Epithelial cell of esophagus (primary cell): ENCODE measurements around the gene RNF138.
"Not testable (repeated sequence)": the region's sequence is repeated elsewhere in the genome, so short reads cannot be mapped to it uniquely, and the experiment has no call there.

Experiments
- DNase-seq: peaks from one replicate; pipeline ENCODE4 v3.0.0; 2010; ENCODE audit warnings: low read depth
- H3K4me3 ChIP-seq: 2 replicates; pipeline ENCODE4 v1.5.1; 2011; ENCODE audit warnings: mild to moderate bottlenecking, low read length, control low read depth
- TF ChIP-seq, protein P1 (sequence below): IDR thresholded peaks from 2 replicates; pipeline ENCODE4 v1.5.1; 2011; ENCODE audit warnings: low read depth, mild to moderate bottlenecking, low read length, control low read depth, inconsistent platforms; ENCODE audit not compliant: insufficient read depth; ENCODE audit errors: missing control alignments

Gene RNF138

DNA sequence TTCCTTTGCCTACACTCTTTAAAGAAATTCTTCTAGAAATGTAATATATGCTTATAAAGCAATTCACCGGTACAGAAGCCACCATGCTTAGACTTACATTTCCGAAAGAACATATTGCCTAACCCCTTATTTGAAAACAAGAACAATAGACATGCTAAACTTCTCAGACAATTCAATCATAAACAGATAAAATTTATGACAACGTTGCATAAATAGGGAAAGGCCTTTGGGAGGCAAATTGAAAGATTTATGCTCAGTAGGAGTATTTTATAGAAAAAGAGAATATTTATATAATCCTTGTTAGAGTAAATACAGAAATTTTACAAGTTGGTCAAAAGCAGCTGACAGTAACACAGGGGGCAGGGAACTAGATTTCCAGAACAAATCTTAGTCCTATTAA lies 82.0 kb downstream of the RNF138 start:
- DNase-seq, result no peak
- H3K4me3 ChIP-seq, result no peak overlapping the region
- TF ChIP-seq, protein P1, sequence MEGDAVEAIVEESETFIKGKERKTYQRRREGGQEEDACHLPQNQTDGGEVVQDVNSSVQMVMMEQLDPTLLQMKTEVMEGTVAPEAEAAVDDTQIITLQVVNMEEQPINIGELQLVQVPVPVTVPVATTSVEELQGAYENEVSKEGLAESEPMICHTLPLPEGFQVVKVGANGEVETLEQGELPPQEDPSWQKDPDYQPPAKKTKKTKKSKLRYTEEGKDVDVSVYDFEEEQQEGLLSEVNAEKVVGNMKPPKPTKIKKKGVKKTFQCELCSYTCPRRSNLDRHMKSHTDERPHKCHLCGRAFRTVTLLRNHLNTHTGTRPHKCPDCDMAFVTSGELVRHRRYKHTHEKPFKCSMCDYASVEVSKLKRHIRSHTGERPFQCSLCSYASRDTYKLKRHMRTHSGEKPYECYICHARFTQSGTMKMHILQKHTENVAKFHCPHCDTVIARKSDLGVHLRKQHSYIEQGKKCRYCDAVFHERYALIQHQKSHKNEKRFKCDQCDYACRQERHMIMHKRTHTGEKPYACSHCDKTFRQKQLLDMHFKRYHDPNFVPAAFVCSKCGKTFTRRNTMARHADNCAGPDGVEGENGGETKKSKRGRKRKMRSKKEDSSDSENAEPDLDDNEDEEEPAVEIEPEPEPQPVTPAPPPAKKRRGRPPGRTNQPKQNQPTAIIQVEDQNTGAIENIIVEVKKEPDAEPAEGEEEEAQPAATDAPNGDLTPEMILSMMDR, result no peak

DNA sequence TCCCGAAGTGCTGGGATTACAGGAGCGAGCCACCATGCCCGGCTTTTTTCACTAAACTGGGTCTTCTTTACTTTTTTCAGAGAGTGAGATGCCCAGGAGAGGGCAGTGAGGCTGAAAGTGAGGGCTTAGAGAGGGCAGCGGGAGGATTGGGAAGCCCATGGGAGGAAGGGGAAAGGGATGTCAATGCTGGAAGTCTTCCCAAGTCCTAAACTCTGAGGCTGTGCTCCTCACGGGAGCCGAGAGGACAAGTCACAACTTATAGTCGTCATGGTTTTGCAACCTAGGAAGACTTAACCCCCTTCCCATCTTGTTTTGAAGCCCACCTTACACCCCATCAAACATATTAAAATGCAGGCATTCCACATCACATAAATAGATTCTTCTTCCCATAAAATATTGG lies 83.0 kb downstream of the RNF138 start:
- no peak overlapping the region for H3K4me3 ChIP-seq
- DNase-seq, result no peak
- TF ChIP-seq, protein P1, result no peak

DNA sequence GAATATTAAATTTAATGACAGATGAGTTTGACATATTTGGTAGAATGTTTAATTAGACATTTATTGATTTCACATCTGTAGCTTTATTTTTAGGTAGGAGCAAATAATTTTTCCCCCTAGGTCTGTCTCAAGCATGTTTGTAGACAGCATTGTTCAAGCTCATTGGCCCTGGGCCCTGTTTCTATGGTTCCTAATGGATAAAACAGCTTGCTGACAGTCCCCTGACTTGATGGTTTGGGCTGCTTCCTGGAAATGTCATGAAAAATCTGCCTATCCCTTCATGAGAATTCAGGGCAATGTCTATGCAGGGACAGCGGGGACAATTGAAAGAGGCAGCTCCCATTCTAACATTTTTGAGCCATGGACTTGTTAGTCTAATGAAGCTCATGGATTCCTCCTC lies 83.6 kb downstream of the RNF138 start:
- no peak for DNase-seq
- no peak overlapping the region for H3K4me3 ChIP-seq
- TF ChIP-seq, protein P1, result no peak

DNA sequence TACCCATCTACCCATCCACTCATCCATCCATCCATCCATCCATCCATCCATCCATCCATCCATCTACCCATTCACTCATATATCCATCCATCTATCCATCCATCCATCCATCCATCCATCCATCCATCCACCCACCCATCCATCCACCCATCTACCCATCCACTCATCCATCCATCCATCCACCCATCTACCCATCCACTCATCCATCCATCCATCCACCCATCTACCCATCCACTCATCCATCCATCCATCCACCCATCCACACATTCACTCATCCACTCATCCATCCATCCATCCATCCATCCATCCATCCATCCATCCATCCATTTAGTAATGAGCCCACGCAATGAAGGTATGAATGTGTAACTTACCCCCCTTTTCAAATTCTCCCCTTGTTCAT lies 85.1 kb downstream of the RNF138 start:
- H3K4me3 ChIP-seq, DNase-seq: not testable (repeated sequence)

DNA sequence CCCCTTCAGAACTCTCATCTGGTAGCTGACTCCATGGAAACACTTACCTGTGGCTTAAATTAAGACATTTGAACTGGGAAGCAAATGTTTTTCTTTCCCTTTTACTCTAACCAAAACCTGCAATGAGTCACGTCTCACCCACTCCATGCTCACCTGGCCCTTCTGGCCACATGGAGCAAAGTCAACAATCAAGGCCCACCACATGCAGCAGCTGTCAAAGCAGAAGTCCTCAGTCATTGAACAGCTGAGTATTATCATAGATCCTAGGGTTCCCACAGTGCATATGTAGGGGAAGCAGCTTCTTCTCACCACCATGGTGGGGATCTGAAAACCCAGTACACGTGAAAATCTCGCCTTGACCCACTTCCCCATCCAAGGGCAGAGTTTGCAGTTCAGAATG lies 85.9 kb downstream of the RNF138 start:
- TF ChIP-seq, protein P1, result no peak
- no peak for DNase-seq

More for the DNA sequence above, 85.9 kb downstream of the RNF138 start:
- no peak overlapping the region for H3K4me3 ChIP-seq
